Neural cell (in vitro differentiated cells): Measurements from ENCODE around the gene LBX2.

Experiments used
- EZH2 ChIP-seq: fragments of 200-600, 300-800 bp; shearing (Covaris generic), sonication (generic); IDR thresholded peaks from 2 replicates; pipeline ENCODE4 v1.6.1; 2014; ENCODE audit warnings: antibody characterized with exemption, low read length, borderline replicate concordance, mild to moderate bottlenecking; ENCODE audit not compliant: insufficient read depth, poor library complexity, severe bottlenecking
- POLR2AphosphoS5 ChIP-seq: IDR thresholded peaks from 2 replicates; pipeline ENCODE4 v1.6.1; 2012
- RAD21 ChIP-seq: fragments of 450-650 bp; conservative IDR thresholded peaks from 2 replicates; pipeline ENCODE4 v1.6.1; 2014; ENCODE audit warnings: antibody characterized with exemption, mild to moderate bottlenecking, moderate library complexity
- TF ChIP-seq, protein P1 (sequence below): fragments of 450-650 bp; IDR thresholded peaks from 2 replicates; pipeline ENCODE4 v1.5.1; 2014; ENCODE audit warnings: antibody characterized with exemption, mild to moderate bottlenecking, moderate library complexity; ENCODE audit not compliant: poor library complexity, severe bottlenecking

- TF ChIP-seq, protein P1, sequence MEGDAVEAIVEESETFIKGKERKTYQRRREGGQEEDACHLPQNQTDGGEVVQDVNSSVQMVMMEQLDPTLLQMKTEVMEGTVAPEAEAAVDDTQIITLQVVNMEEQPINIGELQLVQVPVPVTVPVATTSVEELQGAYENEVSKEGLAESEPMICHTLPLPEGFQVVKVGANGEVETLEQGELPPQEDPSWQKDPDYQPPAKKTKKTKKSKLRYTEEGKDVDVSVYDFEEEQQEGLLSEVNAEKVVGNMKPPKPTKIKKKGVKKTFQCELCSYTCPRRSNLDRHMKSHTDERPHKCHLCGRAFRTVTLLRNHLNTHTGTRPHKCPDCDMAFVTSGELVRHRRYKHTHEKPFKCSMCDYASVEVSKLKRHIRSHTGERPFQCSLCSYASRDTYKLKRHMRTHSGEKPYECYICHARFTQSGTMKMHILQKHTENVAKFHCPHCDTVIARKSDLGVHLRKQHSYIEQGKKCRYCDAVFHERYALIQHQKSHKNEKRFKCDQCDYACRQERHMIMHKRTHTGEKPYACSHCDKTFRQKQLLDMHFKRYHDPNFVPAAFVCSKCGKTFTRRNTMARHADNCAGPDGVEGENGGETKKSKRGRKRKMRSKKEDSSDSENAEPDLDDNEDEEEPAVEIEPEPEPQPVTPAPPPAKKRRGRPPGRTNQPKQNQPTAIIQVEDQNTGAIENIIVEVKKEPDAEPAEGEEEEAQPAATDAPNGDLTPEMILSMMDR, result no peak
- TF ChIP-seq EZH2 (no peak), RAD21 (no peak), POLR2AphosphoS5 (no peak)
Observed at GRCh38 chr2:74486141-74486540, 13.3 kb downstream of the LBX2 start.
